Measurements from ENCODE around the gene TMED4. TPM values are rescaled to one million over a fixed set of nuclear protein-coding genes. Genes with fewer than 3 reads are reported as not detected.
A peak's percentile ranks its signal among the peaks of the same experiment; 100 is the strongest.

The TMED4 gene
- total RNA-seq, 1 experiment from 2014 or later: 67.3 TPM

GRCh38 chr7:44622342-44623151 lies 40.5 kb upstream of the TMED4 start:
- Histone ChIP-seq H3K9me3 (ENCODE audit: control insufficient read depth in 1 of 2, insufficient read depth in 1 of 2, low read depth in 1 of 2, low read length in 2 of 2) (no peaks in the 10 kb centered on the region), H3K4me3 (replicated peaks in 1 of 2; ENCODE audit: low read depth in 1 of 2, low read length in 2 of 2) (no peak overlapping the region), H3K9me2 (ENCODE audit: insufficient read depth) (no peaks in the 10 kb centered on the region), H2AFZ (ENCODE audit: low read depth, low read length, poor library complexity, severe bottlenecking) (no peak overlapping the region), H3K27ac (ENCODE audit: low read depth, low read length) (no peak overlapping the region), H3K4me2 (ENCODE audit: low read length) (peak overlapping the region; percentile 70; the same call in 1 of the 2 replicates), H3K9ac (ENCODE audit: low read length) (no peak overlapping the region; the same call in 1 of the 2 replicates), H3K27me3 (ENCODE audit: insufficient read depth, low read length) (no peaks in the 10 kb centered on the region), H3K4me1 (ENCODE audit: control insufficient read depth in 1 of 2, insufficient read depth in 2 of 2, low read length in 2 of 2) (peaks cover 24 to 55% of the 10 kb centered on the region in 2 experiments), H3K36me3 (ENCODE audit: control insufficient read depth in 1 of 2, insufficient read depth in 2 of 2, low read length in 2 of 2) (peaks cover 2 to 11% of the 10 kb centered on the region in 2 experiments; a peak in 2 of 4 replicates), H4K20me1 (ENCODE audit: insufficient read depth) (no peaks in the 10 kb centered on the region), H3K79me2 (ENCODE audit: insufficient read depth, low read length) (peaks cover 77% of the 10 kb centered on the region)
- DNase-seq (ENCODE audit: low read depth, low spot score) (no peak), ATAC-seq (no peak)
- CTCF ChIA-PET: no interaction called here
- intact Hi-C loops (cut with micrococcal nuclease): no loop called here
- TF ChIP-seq REST (IDR thresholded peaks at IDR 0.05; ENCODE audit: low read depth) (no peak), SP1 (IDR thresholded peaks at IDR 0.05; ENCODE audit: low read depth) (no peak), CTCF (IDR thresholded peaks at IDR 0.05 in 2 of 3, conservative IDR thresholded peaks at IDR 0.05 in 1 of 3; ENCODE audit: borderline replicate concordance in 1 of 3, insufficient read depth in 1 of 3, low read depth in 2 of 3, low read length in 2 of 3) (no peak), EZH2 (IDR thresholded peaks at IDR 0.05) (no peak), SRF (IDR thresholded peaks at IDR 0.05; ENCODE audit: low read depth) (no peak)
- BruUV-seq (replicated peaks): no TSS peak
- POLR2A ChIA-PET: interaction anchor here (0.9 kb wide), 1 partner anchor 16 kb away, joined by 3 read pairs; the partner anchor contains the start of gene OGDH
- RAD21 ChIA-PET (ENCODE audit: low non-redundant PET in 1 of 2, low total read pairs in 2 of 2, uncharacterized antibody in 2 of 2, unreplicated experiment in 2 of 2): no interaction called here
